Mammary epithelial cell (primary cell): ENCODE results near the gene MGA.

Experiments used
- CTCF ChIP-seq, 2 donors: IDR thresholded peaks in 1 of 2; conservative IDR thresholded peaks in 1 of 2; 2 replicates each; pipeline ENCODE4 v1.5.1; 2011 to 2012; ENCODE audit warnings: inconsistent platforms in 2 of 2, low read length in 2 of 2, mild to moderate bottlenecking in 2 of 2, control low read depth in 1 of 2, low read depth in 1 of 2; ENCODE audit not compliant: insufficient read depth in 1 of 2; ENCODE audit errors: extremely low read depth in 1 of 2
- EZH2 ChIP-seq: IDR thresholded peaks from 2 replicates; pipeline ENCODE4 v1.6.1; 2012; ENCODE audit warnings: low read length, inconsistent platforms, borderline replicate concordance

DNA sequence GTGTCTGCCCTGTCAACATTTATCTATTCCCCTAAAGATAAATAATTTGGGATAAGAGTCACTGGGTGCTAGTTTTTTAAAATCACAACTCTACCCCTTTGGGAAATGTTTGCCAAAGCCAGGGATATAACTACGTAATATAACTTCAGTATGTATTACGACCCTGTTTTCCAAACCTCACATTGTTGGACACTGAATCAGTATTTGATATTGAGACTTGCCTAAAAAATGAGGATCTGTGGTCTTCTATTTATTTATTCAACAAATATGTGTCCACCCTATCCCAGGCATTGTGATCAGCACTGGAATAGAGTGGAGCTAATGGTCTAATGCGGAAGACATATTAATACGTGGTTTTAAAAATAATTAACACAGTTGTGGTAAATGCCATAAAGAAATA lies 4.5 kb upstream of the MGA start:
- TF ChIP-seq CTCF (conservative IDR thresholded peaks at IDR 0.05 in 1 of 2, IDR thresholded peaks at IDR 0.05 in 1 of 2; ENCODE audit: extremely low read depth in 1 of 2, insufficient read depth in 1 of 2, low read depth in 1 of 2, low read length in 2 of 2) (no peak), EZH2 (no peak)
